ENCODE data around the gene MYBPH. TPM values are rescaled to one million over a fixed set of nuclear protein-coding genes. Genes with fewer than 3 reads are reported as not detected.

The MYBPH gene
- total RNA-seq, 1 experiment from 2014 or later = 25.9 TPM

DNA sequence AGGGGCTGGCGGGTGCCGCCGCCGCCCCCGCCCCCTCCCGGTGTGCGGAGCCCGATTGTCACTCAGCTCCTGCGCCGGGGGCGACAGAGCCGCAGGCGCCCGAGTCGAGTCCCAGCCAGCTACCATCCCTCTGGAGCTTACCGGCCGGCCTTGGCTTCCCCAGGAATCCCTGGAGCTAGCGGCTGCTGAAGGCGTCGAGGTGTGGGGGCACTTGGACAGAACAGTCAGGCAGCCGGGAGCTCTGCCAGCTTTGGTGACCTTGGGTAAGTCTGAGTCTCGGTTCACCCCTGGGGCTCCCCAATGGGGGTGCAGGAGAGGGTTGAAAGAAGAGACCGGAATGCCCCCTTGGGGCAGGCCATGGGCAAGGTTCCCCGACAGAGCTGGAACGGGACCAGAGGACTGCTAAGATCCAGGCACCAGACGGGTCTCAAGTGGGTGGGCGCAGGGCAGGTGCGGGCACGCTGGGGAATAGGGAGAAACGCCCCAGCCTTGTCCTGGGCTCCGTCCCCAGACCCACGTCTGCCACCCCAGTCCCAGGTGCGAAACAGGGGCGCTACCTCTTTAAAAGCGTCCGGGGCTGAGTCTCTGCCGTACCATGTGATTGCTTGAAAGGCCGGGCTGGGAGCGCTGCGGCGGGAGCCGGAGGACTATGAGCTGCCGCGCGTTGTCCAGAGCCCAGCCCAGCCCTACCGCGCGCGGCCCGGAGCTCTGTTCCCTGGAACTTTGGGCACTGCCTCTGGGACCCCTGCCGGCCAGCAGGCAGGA is 47.8 kb downstream of the MYBPH start, which contains the start of gene ADORA1:
Gene ADORA1, plus strand, starts transcription at position 61 of the 765 bp plus-strand sequence. CDS start 1,116 bp downstream, outside the sequence.
- BruUV-seq (replicated peaks) = no TSS peak
- peak within 1 kb of the TSS; percentile 65 for H3K27ac Mint-ChIP-seq (ENCODE audit: unreplicated experiment)
- H3K27me3 Mint-ChIP-seq (ENCODE audit: insufficient read depth, unreplicated experiment) = no peaks in the 10 kb centered on the region
- no peaks in the 10 kb centered on the region for H3K9me3 Mint-ChIP-seq (ENCODE audit: unreplicated experiment)
- peaks cover 12% of the 10 kb centered on the region for H3K36me3 Mint-ChIP-seq (ENCODE audit: insufficient read depth, unreplicated experiment)
- intact Hi-C loops (cut with micrococcal nuclease; ENCODE audit: unreplicated experiment) = loop anchor here (1.0 to 5.0 kb wide), 2 partner anchors 10 to 44 kb away; no protein-coding TSS in a partner anchor
- Histone ChIP-seq H3K4me1 (peaks cover 16% of the 10 kb centered on the region), H3K36me3 (ENCODE audit: control insufficient read depth, insufficient read depth, low read length) (no peaks in the 10 kb centered on the region), H3K9me3 (no peaks in the 10 kb centered on the region), H3K4me3 (ENCODE audit: low read depth, low read length) (peak within 1 kb of the TSS; percentile 50), H3K27me3 (replicated peaks; ENCODE audit: control insufficient read depth, insufficient read depth, low read length) (no peaks in the 10 kb centered on the region)
- H3K4me3 Mint-ChIP-seq (ENCODE audit: unreplicated experiment) = peak within 1 kb of the TSS; percentile 84
- peak; percentile 66 to 78 for DNase-seq
- ChIA-PET POLR2A (interaction anchor here (0.6 to 0.9 kb wide), 5 partner anchors 10 to 163 kb away, joined by 3 to 4 read pairs (median 4); no protein-coding TSS in a partner anchor), CTCF (interaction anchor here (0.5 to 3.3 kb wide), 29 partner anchors 9 to 141 kb away, joined by 3 to 56 read pairs (median 4); partner anchors contain the start of gene TMEM183A)
- TF ChIP-seq, protein P1, sequence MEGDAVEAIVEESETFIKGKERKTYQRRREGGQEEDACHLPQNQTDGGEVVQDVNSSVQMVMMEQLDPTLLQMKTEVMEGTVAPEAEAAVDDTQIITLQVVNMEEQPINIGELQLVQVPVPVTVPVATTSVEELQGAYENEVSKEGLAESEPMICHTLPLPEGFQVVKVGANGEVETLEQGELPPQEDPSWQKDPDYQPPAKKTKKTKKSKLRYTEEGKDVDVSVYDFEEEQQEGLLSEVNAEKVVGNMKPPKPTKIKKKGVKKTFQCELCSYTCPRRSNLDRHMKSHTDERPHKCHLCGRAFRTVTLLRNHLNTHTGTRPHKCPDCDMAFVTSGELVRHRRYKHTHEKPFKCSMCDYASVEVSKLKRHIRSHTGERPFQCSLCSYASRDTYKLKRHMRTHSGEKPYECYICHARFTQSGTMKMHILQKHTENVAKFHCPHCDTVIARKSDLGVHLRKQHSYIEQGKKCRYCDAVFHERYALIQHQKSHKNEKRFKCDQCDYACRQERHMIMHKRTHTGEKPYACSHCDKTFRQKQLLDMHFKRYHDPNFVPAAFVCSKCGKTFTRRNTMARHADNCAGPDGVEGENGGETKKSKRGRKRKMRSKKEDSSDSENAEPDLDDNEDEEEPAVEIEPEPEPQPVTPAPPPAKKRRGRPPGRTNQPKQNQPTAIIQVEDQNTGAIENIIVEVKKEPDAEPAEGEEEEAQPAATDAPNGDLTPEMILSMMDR (IDR thresholded peaks at IDR 0.05; ENCODE audit: insufficient read depth in 1 of 2, low read depth in 1 of 2, low read length in 1 of 2, severe bottlenecking in 1 of 2, unreplicated experiment in 1 of 2) = peak; percentile 11 to 46
- peaks cover 26% of the 10 kb centered on the region for H3K4me1 Mint-ChIP-seq (ENCODE audit: low read depth, unreplicated experiment)

DNA sequence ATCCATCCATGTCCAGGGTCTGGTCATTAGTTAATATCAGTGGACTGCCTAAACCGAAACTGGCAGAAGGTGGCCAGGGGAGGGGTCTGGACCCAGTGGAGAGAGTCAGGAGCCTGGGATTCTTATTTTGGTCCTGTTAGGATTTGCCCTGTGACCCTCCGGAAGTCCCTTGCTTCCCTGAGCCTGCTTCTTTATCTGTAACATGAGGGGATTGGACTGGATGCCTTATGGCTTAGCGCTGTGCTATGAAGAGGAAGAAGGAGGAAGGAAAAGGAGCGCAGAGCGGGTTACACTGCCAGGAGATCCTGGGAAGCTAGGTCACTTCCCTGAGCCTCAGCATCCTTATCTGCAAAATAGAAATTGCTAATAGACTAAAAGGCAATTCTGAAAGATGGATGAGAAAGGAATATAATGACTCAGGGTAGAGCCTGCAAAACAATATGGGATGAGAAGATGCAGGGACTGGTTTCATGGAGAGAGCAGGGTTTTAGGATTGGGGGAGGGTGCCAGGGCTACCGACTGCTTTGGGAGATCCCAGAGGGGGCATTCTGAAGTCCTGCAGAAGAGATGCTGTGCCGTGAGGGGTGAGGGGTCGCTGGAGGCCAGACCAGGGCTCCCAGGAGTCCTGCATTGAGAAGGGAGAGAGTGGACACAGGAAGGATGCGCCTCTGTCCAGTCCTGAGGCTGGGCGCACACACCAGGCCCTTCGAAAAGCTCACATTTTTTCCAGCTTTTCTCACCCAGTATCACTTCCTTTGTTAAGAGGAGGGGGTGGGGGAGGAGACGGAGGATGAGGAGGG is 48.6 kb downstream of the MYBPH start:
- DNase-seq = peak in 1 of 2 experiments; percentile 12
- Histone ChIP-seq H3K4me3 (ENCODE audit: low read depth, low read length) (peak overlapping the region; percentile 50), H3K27me3 (replicated peaks; ENCODE audit: control insufficient read depth, insufficient read depth, low read length) (no peaks in the 10 kb centered on the region), H3K4me1 (peaks cover 16% of the 10 kb centered on the region), H3K36me3 (ENCODE audit: control insufficient read depth, insufficient read depth, low read length) (no peaks in the 10 kb centered on the region), H3K9me3 (no peaks in the 10 kb centered on the region)
- TF ChIP-seq, protein P1 (IDR thresholded peaks at IDR 0.05; ENCODE audit: insufficient read depth in 1 of 2, low read depth in 1 of 2, low read length in 1 of 2, severe bottlenecking in 1 of 2, unreplicated experiment in 1 of 2) = no peak
- BruUV-seq (replicated peaks) = no TSS peak
- peaks cover 12% of the 10 kb centered on the region for H3K36me3 Mint-ChIP-seq (ENCODE audit: insufficient read depth, unreplicated experiment)
- intact Hi-C loops (cut with micrococcal nuclease; ENCODE audit: unreplicated experiment) = loop anchor here (1.0 to 5.0 kb wide), 2 partner anchors 9 to 45 kb away; no protein-coding TSS in a partner anchor
- no peaks in the 10 kb centered on the region for H3K27me3 Mint-ChIP-seq (ENCODE audit: insufficient read depth, unreplicated experiment)
- peak overlapping the region; percentile 84 for H3K4me3 Mint-ChIP-seq (ENCODE audit: unreplicated experiment)
- H3K9me3 Mint-ChIP-seq (ENCODE audit: unreplicated experiment) = no peaks in the 10 kb centered on the region
- ChIA-PET CTCF (interaction anchor here (0.6 to 3.3 kb wide), 24 partner anchors 8 to 142 kb away, joined by 3 to 56 read pairs (median 4); partner anchors contain the start of gene TMEM183A), POLR2A (interaction anchor here (0.6 to 0.7 kb wide), 3 partner anchors 34 to 164 kb away, joined by 4 to 5 read pairs (median 4); no protein-coding TSS in a partner anchor)
- H3K4me1 Mint-ChIP-seq (ENCODE audit: low read depth, unreplicated experiment) = peaks cover 26% of the 10 kb centered on the region
- peak overlapping the region; percentile 26 for H3K27ac Mint-ChIP-seq (ENCODE audit: unreplicated experiment)

All from Caco-2 (cell line).